GM18868 (cell line): ENCODE data around the gene PLEKHM1.

ENCODE experiments used
- ATAC-seq: cut with Tn5 transposase; IDR thresholded peaks from one replicate; pipeline ENCODE4 v1.9.1; 2021; ENCODE audit warnings: mild to moderate bottlenecking, moderate library complexity; ENCODE audit not compliant: unreplicated experiment

Gene PLEKHM1

GRCh38 chr17:45405250-45406086, 85.1 kb downstream of the PLEKHM1 start:
- ATAC-seq, result no peak

GRCh38 chr17:45404870-45405249, 85.7 kb downstream of the PLEKHM1 start:
- ATAC-seq, result no peak

DNA sequence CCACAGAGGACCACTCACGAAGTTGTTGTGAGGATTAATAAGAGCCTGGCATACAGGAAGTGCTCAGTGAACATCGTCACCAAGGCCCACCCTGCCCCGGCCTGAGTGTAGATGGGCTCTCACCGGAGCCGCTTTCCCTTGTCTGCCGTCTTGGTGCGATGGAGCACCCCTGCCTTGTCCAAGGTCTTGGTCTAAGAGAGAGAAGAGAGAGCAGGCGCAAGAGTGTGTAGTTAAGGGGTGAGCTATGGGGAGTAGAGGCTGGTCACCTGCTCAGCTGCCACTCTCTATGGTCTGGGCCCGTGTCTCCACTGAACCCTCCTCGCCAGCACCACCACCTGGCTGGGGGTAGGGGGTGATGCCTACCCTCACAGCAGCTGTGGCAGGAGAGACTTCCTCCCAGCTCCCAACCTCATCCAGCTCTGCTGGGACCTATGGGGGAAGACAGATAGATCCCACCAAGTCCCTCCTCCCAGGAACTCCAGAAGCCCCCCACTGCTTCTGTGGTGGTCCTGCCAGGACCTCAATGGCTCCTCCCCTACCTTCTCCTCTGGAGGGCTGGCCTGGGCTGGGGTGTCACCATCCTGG, 86.5 kb downstream of the PLEKHM1 start:
- ATAC-seq, result no peak

- ATAC-seq, result no peak
Measured at GRCh38 chr17:45402916-45403315, 87.6 kb downstream of the PLEKHM1 start.

- no peak for ATAC-seq
Measured at GRCh38 chr17:45398800-45399199, 91.7 kb downstream of the PLEKHM1 start.

GRCh38 chr17:45397796-45398195, 92.7 kb downstream of the PLEKHM1 start:
- ATAC-seq, result no peak

- no peak for ATAC-seq
Measured at GRCh38 chr17:45396496-45397205, 93.9 kb downstream of the PLEKHM1 start.

- no peak for ATAC-seq
Measured at GRCh38 chr17:45395569-45396415, 94.7 kb downstream of the PLEKHM1 start.

GRCh38 chr17:45394913-45395568, 95.5 kb downstream of the PLEKHM1 start:
- no peak for ATAC-seq

- ATAC-seq, result no peak
Measured at GRCh38 chr17:45394564-45394912, 96.0 kb downstream of the PLEKHM1 start.

DNA sequence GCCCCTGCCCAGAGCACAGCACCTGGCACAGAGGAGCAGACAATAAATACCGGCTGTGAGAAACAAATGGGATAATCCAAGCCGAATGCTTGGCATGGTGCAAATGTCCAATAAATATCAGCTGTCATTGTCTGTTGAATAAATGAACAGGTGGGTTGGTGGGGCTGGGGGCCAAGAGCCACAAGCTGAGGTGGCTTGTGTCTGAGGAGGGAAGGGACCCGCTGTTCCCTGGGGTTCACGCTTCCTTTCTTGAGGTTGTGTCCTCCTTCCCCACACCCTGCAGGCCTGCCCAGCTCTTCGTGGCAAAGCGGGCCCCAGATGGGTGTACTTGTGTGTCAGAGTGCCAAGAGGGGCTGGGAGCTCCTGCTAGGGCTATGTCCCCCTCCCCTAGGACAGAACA, 96.4 kb downstream of the PLEKHM1 start:
- ATAC-seq, result no peak

- ATAC-seq, result no peak
Measured at GRCh38 chr17:45393411-45393810, 97.1 kb downstream of the PLEKHM1 start.

DNA sequence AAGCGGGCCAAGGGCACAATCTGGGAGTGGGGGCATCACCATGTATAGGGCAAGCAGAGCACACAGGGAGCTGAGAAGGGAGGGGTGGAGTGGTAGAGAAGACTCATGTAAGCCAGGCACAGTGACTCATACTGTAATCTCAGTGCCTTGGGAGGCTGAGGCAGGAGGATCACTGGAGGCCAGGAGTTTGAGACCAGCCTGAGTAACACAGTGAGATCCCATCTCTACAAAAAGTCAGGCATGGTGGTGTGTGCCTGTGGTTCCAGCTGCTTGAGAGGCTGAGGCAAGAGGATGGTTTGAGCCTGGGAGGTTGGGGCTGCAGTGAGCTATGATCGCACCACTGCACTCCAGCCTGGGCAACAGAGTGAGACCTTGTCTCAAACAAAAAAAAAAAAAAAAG, 98.6 kb downstream of the PLEKHM1 start:
- ATAC-seq, result no peak

DNA sequence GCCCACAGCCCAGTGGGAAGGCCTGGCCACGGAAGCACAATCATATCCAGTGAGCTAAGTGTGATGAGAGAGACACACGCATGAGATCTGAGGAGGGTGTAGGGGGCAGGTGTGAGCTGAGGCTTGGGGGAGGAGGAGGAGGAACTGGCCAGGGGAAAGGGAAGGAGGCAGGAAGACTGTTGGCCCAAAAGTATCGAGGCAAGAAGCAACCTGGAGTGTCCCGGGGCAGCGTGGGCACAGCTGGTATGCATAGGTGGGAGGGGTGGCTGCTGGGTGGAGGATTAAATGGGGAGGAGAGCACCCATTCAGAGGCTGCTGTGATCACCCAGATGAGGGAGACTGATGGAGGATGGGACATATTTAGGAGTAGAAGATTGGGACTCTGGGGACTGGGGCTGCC, 99.2 kb downstream of the PLEKHM1 start:
- ATAC-seq, result no peak

DNA sequence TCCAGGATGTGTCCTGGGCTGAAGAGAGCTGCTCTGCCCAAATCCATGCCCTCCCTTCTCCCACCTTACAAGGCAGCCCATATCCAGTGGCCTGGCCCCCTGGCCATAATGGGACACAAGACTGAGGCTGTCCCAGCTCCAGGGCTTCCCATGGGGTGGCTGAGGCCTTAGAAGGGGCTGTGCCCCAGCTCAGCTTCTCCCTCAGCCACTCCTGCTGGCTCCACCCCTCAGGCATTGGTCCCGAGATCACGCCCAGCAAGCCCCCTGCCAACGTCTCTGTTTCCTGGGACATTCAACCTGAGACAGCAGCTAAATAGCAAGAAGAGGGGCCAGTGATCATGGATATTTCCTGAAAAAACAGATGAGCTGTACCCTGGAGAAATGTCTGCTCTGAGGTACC, 101.2 kb downstream of the PLEKHM1 start:
- ATAC-seq, result no peak

GRCh38 chr17:45388604-45389325, 101.8 kb downstream of the PLEKHM1 start:
- ATAC-seq, result no peak

DNA sequence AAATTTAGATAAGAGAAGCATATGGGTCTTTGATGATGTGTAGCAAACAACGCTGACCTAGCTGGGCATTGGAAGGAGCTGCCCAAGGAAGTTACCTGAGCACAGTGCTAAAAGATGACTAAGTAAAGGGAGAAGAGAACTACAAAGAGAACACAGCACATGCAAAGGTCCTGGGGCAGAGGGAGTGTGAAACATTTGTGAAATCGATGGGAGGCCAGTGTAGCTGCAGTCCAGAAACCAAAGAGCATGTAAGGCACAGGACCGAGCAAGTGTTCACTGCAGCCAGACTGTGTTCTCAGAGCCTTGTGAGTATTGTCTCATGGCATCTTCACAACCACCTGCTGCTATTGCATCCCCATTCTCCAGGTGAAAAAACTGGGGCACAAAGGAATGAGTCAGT, 102.8 kb downstream of the PLEKHM1 start:
- no peak for ATAC-seq

DNA sequence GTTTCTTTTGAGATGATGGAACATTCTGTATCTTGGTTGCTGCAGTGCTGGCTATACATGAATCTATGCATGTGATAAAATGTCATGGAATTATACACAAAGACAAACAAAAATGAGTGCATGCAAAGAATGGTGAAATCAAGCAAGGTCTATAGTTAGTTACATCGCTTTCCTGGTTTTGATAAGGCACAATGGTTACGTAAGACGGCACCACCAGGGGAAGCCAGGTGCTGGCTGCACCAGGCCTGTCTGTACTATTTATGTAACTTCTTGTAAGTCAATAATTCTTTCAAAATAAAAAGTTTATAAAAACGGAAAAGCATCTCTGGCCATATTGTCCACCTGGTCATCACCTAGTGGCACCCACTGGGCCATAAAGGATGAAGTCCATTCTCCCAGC, 104.3 kb downstream of the PLEKHM1 start:
- ATAC-seq, result no peak
